ENCODE data around the gene B3GNT7.

- TF ChIP-seq SIN3A (IDR thresholded peaks at IDR 0.05; ENCODE audit: borderline replicate concordance, insufficient read depth, low read length), result no peak
- TF ChIP-seq TAF1 (IDR thresholded peaks at IDR 0.05; ENCODE audit: borderline replicate concordance, insufficient read depth, low read length), result no peak
These were observed 38.5 kb downstream of the B3GNT7 start for GRCh38 chr2:231433990-231434389.
